HFF-Myc (cell line): Measurements from ENCODE around the gene GREB1.

Experiments used
- DNase-seq: peaks from one replicate; pipeline ENCODE4 v3.0.0-alpha.2; 2011; ENCODE audit warnings: low read depth; ENCODE audit errors: extremely low read depth
- H3K4me3 ChIP-seq: replicated peaks from 2 replicates; pipeline ENCODE4 v1.5.1; 2011; ENCODE audit warnings: low read depth, mild to moderate bottlenecking, control low read depth, low read length
- TF ChIP-seq, protein P1 (sequence below): IDR thresholded peaks from 2 replicates; pipeline ENCODE4 v1.5.1; 2012; ENCODE audit warnings: mild to moderate bottlenecking, low read depth, low read length, control low read depth; ENCODE audit errors: missing control alignments

The GREB1 gene

GRCh38 chr2:11563784-11564666 is 30.2 kb downstream of the GREB1 start:
- TF ChIP-seq, protein P1, sequence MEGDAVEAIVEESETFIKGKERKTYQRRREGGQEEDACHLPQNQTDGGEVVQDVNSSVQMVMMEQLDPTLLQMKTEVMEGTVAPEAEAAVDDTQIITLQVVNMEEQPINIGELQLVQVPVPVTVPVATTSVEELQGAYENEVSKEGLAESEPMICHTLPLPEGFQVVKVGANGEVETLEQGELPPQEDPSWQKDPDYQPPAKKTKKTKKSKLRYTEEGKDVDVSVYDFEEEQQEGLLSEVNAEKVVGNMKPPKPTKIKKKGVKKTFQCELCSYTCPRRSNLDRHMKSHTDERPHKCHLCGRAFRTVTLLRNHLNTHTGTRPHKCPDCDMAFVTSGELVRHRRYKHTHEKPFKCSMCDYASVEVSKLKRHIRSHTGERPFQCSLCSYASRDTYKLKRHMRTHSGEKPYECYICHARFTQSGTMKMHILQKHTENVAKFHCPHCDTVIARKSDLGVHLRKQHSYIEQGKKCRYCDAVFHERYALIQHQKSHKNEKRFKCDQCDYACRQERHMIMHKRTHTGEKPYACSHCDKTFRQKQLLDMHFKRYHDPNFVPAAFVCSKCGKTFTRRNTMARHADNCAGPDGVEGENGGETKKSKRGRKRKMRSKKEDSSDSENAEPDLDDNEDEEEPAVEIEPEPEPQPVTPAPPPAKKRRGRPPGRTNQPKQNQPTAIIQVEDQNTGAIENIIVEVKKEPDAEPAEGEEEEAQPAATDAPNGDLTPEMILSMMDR: no peak
- DNase-seq: no peak
- H3K4me3 ChIP-seq: no peak overlapping the region

GRCh38 chr2:11564816-11565567 is 31.1 kb downstream of the GREB1 start:
- no peak for DNase-seq
- TF ChIP-seq, protein P1: no peak
- H3K4me3 ChIP-seq: no peak overlapping the region

DNA sequence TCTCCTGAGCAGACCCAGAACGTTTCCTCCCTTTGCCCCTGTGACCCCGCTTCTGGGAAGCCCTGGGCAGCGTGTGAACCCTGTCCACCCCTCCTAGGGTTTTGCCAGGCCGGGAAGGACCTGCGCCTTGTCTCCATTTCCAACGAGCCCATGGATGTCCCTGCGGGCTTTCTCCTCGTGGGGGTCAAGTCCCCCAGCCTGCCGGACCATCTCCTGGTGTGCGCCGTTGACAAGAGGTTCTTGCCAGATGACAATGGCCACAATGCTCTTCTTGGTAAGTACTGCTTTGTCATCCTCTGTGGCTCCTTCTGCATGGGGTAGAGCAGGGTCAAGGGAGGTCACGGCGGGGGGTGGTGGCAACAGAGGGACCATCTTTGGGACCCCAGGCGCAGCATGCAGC is 32.5 kb downstream of the GREB1 start:
- TF ChIP-seq, protein P1: no peak
- no peak overlapping the region for H3K4me3 ChIP-seq
- DNase-seq: no peak

DNA sequence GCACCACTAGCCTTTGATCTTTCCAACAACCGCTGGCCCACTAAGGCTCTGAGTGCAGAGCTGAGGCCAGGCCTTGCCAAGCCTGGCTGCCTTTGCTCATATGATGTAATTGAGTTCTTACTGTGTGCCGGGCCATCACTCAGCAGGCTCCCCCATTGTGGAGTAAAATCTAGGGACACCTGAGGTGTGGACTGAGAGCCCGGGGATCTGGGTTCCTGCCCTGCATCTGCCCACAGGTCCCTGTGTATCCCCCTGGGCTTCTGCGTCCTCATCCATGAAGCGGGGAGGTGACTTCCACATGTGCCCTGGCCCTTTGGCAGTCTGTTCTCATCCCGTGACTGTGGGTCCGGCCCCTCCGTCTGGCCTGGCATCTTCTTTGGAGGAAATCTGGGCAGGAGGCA is 33.8 kb downstream of the GREB1 start:
- TF ChIP-seq, protein P1: no peak
- H3K4me3 ChIP-seq: no peak overlapping the region
- DNase-seq: no peak

GRCh38 chr2:11568436-11568835 is 34.6 kb downstream of the GREB1 start:
- TF ChIP-seq, protein P1: no peak
- no peak for DNase-seq

GRCh38 chr2:11569636-11570035 is 35.8 kb downstream of the GREB1 start:
- DNase-seq: no peak
- H3K4me3 ChIP-seq: no peak overlapping the region

More at GRCh38 chr2:11568436-11568835, 34.6 kb downstream of the GREB1 start:
- no peak overlapping the region for H3K4me3 ChIP-seq

More at GRCh38 chr2:11569636-11570035, 35.8 kb downstream of the GREB1 start:
- TF ChIP-seq, protein P1: no peak
